HCT116 (cell line): Measurements from ENCODE around the gene KCNMB2. TPM values are rescaled to one million over a fixed set of nuclear protein-coding genes. Genes with fewer than 3 reads are reported as not detected.

Source experiments
- ATAC-seq: fragments of 200-7000 bp; cut with Tn5 transposase; 2 replicates; pipeline ENCODE4 v1.9.1; 2020; ENCODE audit warnings: mild to moderate bottlenecking, moderate library complexity
- BruUV-seq: library from RNA; stranded (reverse); fragments of 400-500 nt; replicated peaks from 2 replicates; lab custom pipeline; 2021; lab: Mats Ljungman, UMichigan
- CTCF ChIA-PET: fragments of 300-600 bp; sonication (Branson Sonifier 250); formaldehyde crosslinking; loops from one replicate; lab custom pipeline; 2021; ENCODE audit warnings: antibody characterized with exemption; lab: Charles Lee
- POLR2A ChIA-PET: fragments of 300-600, 350-600 bp; sonication (Branson Sonifier 250); formaldehyde crosslinking; loops from one replicate; lab custom pipeline; 2021; ENCODE audit warnings: antibody characterized with exemption; lab: Charles Lee
- RAD21 ChIA-PET, 2 experiments: fragments of 300-600 bp; sonication (Branson Sonifier 250); formaldehyde crosslinking; loops; one replicate each; lab custom pipeline; 2023; ENCODE audit warnings: low total read pairs in 2 of 2; ENCODE audit not compliant: uncharacterized antibody in 2 of 2, unreplicated experiment in 2 of 2, low non-redundant PET in 1 of 2; lab: Charles Lee
- DNase-seq: peaks from one replicate; pipeline ENCODE4 v3.0.0-alpha.2; 2010; ENCODE audit warnings: low read depth, low spot score
- H2AFZ ChIP-seq: fragments of 200-600 bp; shearing (Covaris generic), sonication (generic); 2 replicates; pipeline ENCODE4 v1.6.1; 2017; ENCODE audit warnings: low read depth, mixed run types, mixed read lengths, antibody characterized with exemption, low read length; ENCODE audit not compliant: poor library complexity, severe bottlenecking
- H3K27ac ChIP-seq: 2 replicates; pipeline ENCODE4 v1.5.1; 2012; ENCODE audit warnings: low read depth, low read length
- H3K27me3 ChIP-seq: fragments of 200-600 bp; sonication (generic); 2 replicates; pipeline ENCODE4 v1.6.1; 2016; ENCODE audit warnings: mixed run types, low read length, mixed read lengths; ENCODE audit not compliant: insufficient read depth
- H3K36me3 ChIP-seq, 2 experiments: fragments of 200-500 bp in 1 of 2; fragments of 200-600 bp in 1 of 2; sonication (Bioruptor generic) in 1 of 2; sonication (generic) in 1 of 2; 2 replicates each; pipeline versions ENCODE4 v1.5.1 to v1.6.1; 2014 to 2016; ENCODE audit warnings: low read length in 2 of 2, inconsistent platforms in 1 of 2, mixed read lengths in 1 of 2, mixed run types in 1 of 2; ENCODE audit not compliant: insufficient read depth in 2 of 2, control insufficient read depth in 1 of 2
- H3K4me1 ChIP-seq, 2 experiments: fragments of 200-600 bp in 1 of 2; sonication (generic) in 1 of 2; 2 replicates each; pipeline versions ENCODE4 v1.5.1 to v1.6.1; 2012 to 2017; ENCODE audit warnings: low read length in 2 of 2, inconsistent platforms in 1 of 2, mild to moderate bottlenecking in 1 of 2, mixed read lengths in 1 of 2, mixed run types in 1 of 2, moderate library complexity in 1 of 2; ENCODE audit not compliant: insufficient read depth in 2 of 2, control insufficient read depth in 1 of 2
- H3K4me2 ChIP-seq: fragments of 200-600 bp; sonication (generic); 2 replicates; pipeline ENCODE4 v1.6.1; 2017; ENCODE audit warnings: mixed run types, low read length, mixed read lengths
- H3K4me3 ChIP-seq, 2 experiments: fragments of 200-600 bp in 1 of 2; sonication (generic) in 1 of 2; replicated peaks in 1 of 2; 2 replicates each; pipeline ENCODE4 v1.5.1; 2011 to 2016; ENCODE audit warnings: low read length in 2 of 2, control low read depth in 1 of 2, low read depth in 1 of 2, mild to moderate bottlenecking in 1 of 2, mixed read lengths in 1 of 2, mixed run types in 1 of 2
- H3K79me2 ChIP-seq: fragments of 200-600 bp; sonication (generic); 2 replicates; pipeline ENCODE4 v1.6.1; 2017; ENCODE audit warnings: mild to moderate bottlenecking, mixed run types, low read length, moderate library complexity, mixed read lengths; ENCODE audit not compliant: insufficient read depth
- H3K9ac ChIP-seq: fragments of 200-600 bp; sonication (generic); 2 replicates; pipeline ENCODE4 v1.6.1; 2016; ENCODE audit warnings: low read length, mixed read lengths
- H3K9me2 ChIP-seq: fragments of 200-600 bp; sonication (generic), shearing (Covaris generic); 2 replicates; pipeline ENCODE4 v1.6.1; 2017; ENCODE audit warnings: mixed run types, mild to moderate bottlenecking, moderate library complexity; ENCODE audit not compliant: insufficient read depth
- H3K9me3 ChIP-seq, 2 experiments: fragments of 200-500 bp in 1 of 2; fragments of 200-600 bp in 1 of 2; sonication (Bioruptor generic) in 1 of 2; sonication (generic) in 1 of 2; 2 replicates each; pipeline ENCODE4 v1.6.1; 2014 to 2017; ENCODE audit warnings: low read length in 2 of 2, mixed read lengths in 2 of 2, inconsistent platforms in 1 of 2, low read depth in 1 of 2, mild to moderate bottlenecking in 1 of 2, mixed run types in 1 of 2, moderate library complexity in 1 of 2; ENCODE audit not compliant: control insufficient read depth in 1 of 2, insufficient read depth in 1 of 2
- H4K20me1 ChIP-seq: fragments of 200-600 bp; sonication (generic), shearing (Covaris generic); 2 replicates; pipeline ENCODE4 v1.6.1; 2017; ENCODE audit warnings: mixed run types, mild to moderate bottlenecking, moderate library complexity; ENCODE audit not compliant: insufficient read depth
- CBX3 ChIP-seq: IDR thresholded peaks from 2 replicates; pipeline ENCODE4 v1.6.1; 2012; ENCODE audit warnings: low read depth
- ELF1 ChIP-seq: IDR thresholded peaks from 2 replicates; pipeline ENCODE4 v1.6.1; 2012; ENCODE audit warnings: low read depth, borderline replicate concordance
- EZH2phosphoT487 ChIP-seq: fragments of 200-600 bp; IDR thresholded peaks from 2 replicates; pipeline ENCODE4 v1.6.1; 2018; ENCODE audit warnings: antibody characterized with exemption, borderline replicate concordance
- FOSL1 ChIP-seq: IDR thresholded peaks from 2 replicates; pipeline ENCODE4 v1.6.1; 2012; ENCODE audit warnings: low read depth
- JUND ChIP-seq: IDR thresholded peaks from 2 replicates; pipeline ENCODE4 v1.6.1; 2012
- POLR2A ChIP-seq: IDR thresholded peaks from 2 replicates; pipeline ENCODE4 v1.7.0; 2011; ENCODE audit warnings: borderline replicate concordance; ENCODE audit not compliant: insufficient read depth, insufficient read length; ENCODE audit errors: extremely low read depth
- POLR2AphosphoS5 ChIP-seq: IDR thresholded peaks from 2 replicates; pipeline ENCODE4 v1.6.1; 2011; ENCODE audit warnings: mild to moderate bottlenecking, low read depth, low read length, moderate library complexity
- RAD21 ChIP-seq: IDR thresholded peaks from 2 replicates; pipeline ENCODE4 v1.6.1; 2012; ENCODE audit warnings: low read depth, mild to moderate bottlenecking
- SRF ChIP-seq: IDR thresholded peaks from 2 replicates; pipeline ENCODE4 v1.6.1; 2012; ENCODE audit warnings: low read depth
- ZFX ChIP-seq: fragments of 450-650 bp; IDR thresholded peaks from 2 replicates; pipeline ENCODE4 v1.6.1; 2017
- ZNF274 ChIP-seq: fragments of 200-500 bp; sonication (Bioruptor generic); IDR thresholded peaks from 2 replicates; pipeline ENCODE4 v1.6.1; 2014; ENCODE audit warnings: mild to moderate bottlenecking, low read depth, low read length, inconsistent platforms
- intact Hi-C: fragments of 100-400 bp; cut with micrococcal nuclease; formaldehyde crosslinking; loops from 2 replicates; pipeline ENCODE4 v1.10.0; 2022
- total RNA-seq: library from RNA; stranded (reverse); gene quantifications from one replicate; pipeline ENCODE4 v1.2.1, GENCODE V29; 2021; ENCODE audit not compliant: unreplicated experiment
- TF ChIP-seq, protein P1 (sequence below): IDR thresholded peaks from 2 replicates; pipeline ENCODE4 v1.6.1; 2012
- TF ChIP-seq, protein P2 (sequence below): IDR thresholded peaks from 2 replicates; pipeline ENCODE4 v1.6.1; 2011; ENCODE audit warnings: mild to moderate bottlenecking, low read length, moderate library complexity; ENCODE audit not compliant: insufficient replicate concordance; ENCODE audit errors: extremely low read depth

Gene KCNMB2
- total RNA-seq, 1 experiment from 2014 or later = not detected

DNA sequence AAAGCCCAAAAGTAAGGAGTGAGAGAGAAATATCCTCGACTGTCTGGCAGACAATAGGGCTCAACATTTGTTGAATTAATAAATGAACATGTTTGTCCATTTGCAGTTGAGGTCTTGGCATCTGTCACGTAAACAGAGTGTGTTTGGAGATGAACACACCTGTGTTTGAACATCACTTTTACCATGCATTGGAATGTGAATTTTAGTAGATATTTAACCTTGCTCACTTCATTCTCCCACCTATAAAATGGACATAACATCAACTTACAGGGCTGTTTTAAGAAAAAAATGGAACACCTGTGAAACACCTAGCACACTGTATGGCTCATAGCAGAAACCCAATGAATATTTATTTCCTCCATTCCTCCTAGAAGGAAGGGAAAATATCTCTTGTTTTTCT, 204.8 kb downstream of the KCNMB2 start:
- Histone ChIP-seq H3K27ac (no peak overlapping the region), H3K79me2 (no peaks in the 10 kb centered on the region), H3K9ac (no peak overlapping the region), H3K27me3 (no peaks in the 10 kb centered on the region), H2AFZ (no peak overlapping the region), H3K9me3 (no peaks in the 10 kb centered on the region), H4K20me1 (no peaks in the 10 kb centered on the region), H3K4me3 (no peak overlapping the region), H3K9me2 (no peaks in the 10 kb centered on the region), H3K4me1 (no peaks in the 10 kb centered on the region), H3K36me3 (no peaks in the 10 kb centered on the region), H3K4me2 (no peak overlapping the region)
- ATAC-seq (no peak), DNase-seq (no peak)
- no TSS peak for BruUV-seq
- ChIA-PET POLR2A (no interaction called here), CTCF (no interaction called here), RAD21 (no interaction called here)
- TF ChIP-seq SRF (no peak), RAD21 (no peak), POLR2A (no peak), JUND (no peak), CBX3 (no peak), EZH2phosphoT487 (no peak), ELF1 (no peak), ZFX (no peak), POLR2AphosphoS5 (no peak), FOSL1 (no peak), ZNF274 (no peak)
- TF ChIP-seq, protein P1, sequence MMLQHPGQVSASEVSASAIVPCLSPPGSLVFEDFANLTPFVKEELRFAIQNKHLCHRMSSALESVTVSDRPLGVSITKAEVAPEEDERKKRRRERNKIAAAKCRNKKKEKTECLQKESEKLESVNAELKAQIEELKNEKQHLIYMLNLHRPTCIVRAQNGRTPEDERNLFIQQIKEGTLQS = no peak
- TF ChIP-seq, protein P2, sequence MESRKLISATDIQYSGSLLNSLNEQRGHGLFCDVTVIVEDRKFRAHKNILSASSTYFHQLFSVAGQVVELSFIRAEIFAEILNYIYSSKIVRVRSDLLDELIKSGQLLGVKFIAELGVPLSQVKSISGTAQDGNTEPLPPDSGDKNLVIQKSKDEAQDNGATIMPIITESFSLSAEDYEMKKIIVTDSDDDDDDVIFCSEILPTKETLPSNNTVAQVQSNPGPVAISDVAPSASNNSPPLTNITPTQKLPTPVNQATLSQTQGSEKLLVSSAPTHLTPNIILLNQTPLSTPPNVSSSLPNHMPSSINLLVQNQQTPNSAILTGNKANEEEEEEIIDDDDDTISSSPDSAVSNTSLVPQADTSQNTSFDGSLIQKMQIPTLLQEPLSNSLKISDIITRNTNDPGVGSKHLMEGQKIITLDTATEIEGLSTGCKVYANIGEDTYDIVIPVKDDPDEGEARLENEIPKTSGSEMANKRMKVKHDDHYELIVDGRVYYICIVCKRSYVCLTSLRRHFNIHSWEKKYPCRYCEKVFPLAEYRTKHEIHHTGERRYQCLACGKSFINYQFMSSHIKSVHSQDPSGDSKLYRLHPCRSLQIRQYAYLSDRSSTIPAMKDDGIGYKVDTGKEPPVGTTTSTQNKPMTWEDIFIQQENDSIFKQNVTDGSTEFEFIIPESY = no peak
- intact Hi-C loops = no loop called here
